HEK293T (cell line): ENCODE measurements around the gene AGAP3.

Experiments used
- CTCF ChIA-PET: fragments of 350-600 bp; formaldehyde crosslinking; extraction: SDS; loops from one replicate; lab custom pipeline; 2021; ENCODE audit warnings: antibody characterized with exemption, inconsistent platforms; lab: Yijun Ruan, JAX
- POLR2A ChIA-PET: fragments of 350-600 bp; formaldehyde crosslinking; extraction: SDS; loops from one replicate; lab custom pipeline; 2020; ENCODE audit warnings: antibody characterized with exemption, inconsistent platforms; lab: Yijun Ruan, JAX
- DNase-seq: peaks from one replicate; pipeline ENCODE4 v3.0.0; 2012; ENCODE audit warnings: mixed read lengths; ENCODE audit errors: extremely low spot score
- ARNT ChIP-seq: fragments of 450-650 bp; IDR thresholded peaks from 2 replicates; pipeline ENCODE4 v1.6.1; 2017; ENCODE audit warnings: mild to moderate bottlenecking
- BHLHE40 ChIP-seq: fragments of 450-650 bp; IDR thresholded peaks from 2 replicates; pipeline ENCODE4 v1.6.1; 2016; ENCODE audit warnings: mild to moderate bottlenecking, moderate library complexity, borderline replicate concordance
- CTBP1 ChIP-seq: fragments of 450-650 bp; IDR thresholded peaks from 2 replicates; pipeline ENCODE4 v1.6.1; 2016; ENCODE audit warnings: borderline replicate concordance
- ELF4 ChIP-seq: fragments of 450-650 bp; IDR thresholded peaks from 2 replicates; pipeline ENCODE4 v1.6.1; 2017; ENCODE audit warnings: antibody characterized with exemption
- FOXA1 ChIP-seq: fragments of 450-650 bp; IDR thresholded peaks from 2 replicates; pipeline ENCODE4 v1.6.1; 2016; ENCODE audit warnings: mild to moderate bottlenecking
- FOXK2 ChIP-seq: fragments of 450-650 bp; IDR thresholded peaks from 2 replicates; pipeline ENCODE4 v1.6.1; 2016; ENCODE audit warnings: mild to moderate bottlenecking
- FOXM1 ChIP-seq: fragments of 450-650 bp; IDR thresholded peaks from 2 replicates; pipeline ENCODE4 v1.6.1; 2017; ENCODE audit warnings: mild to moderate bottlenecking, borderline replicate concordance
- HDGF ChIP-seq: fragments of 450-650 bp; IDR thresholded peaks from 2 replicates; pipeline ENCODE4 v1.6.1; 2017; ENCODE audit warnings: antibody characterized with exemption, borderline replicate concordance
- L3MBTL2 ChIP-seq: fragments of 450-650 bp; conservative IDR thresholded peaks from 2 replicates; pipeline ENCODE4 v1.6.1; 2016; ENCODE audit warnings: mild to moderate bottlenecking
- LEF1 ChIP-seq: fragments of 450-650 bp; IDR thresholded peaks from 2 replicates; pipeline ENCODE4 v1.6.1; 2017; ENCODE audit warnings: mild to moderate bottlenecking, borderline replicate concordance
- NFRKB ChIP-seq: fragments of 450-650 bp; IDR thresholded peaks from 2 replicates; pipeline ENCODE4 v1.6.1; 2016; ENCODE audit warnings: mild to moderate bottlenecking, moderate library complexity
- PKNOX1 ChIP-seq: fragments of 450-650 bp; IDR thresholded peaks from 2 replicates; pipeline ENCODE4 v1.6.1; 2016
- SP1 ChIP-seq: fragments of 450-650 bp; IDR thresholded peaks from 2 replicates; pipeline ENCODE4 v1.6.1; 2017
- SUZ12 ChIP-seq: fragments of 450-650 bp; IDR thresholded peaks from 2 replicates; pipeline ENCODE4 v1.6.1; 2016; ENCODE audit warnings: mild to moderate bottlenecking
- TARDBP ChIP-seq: fragments of 450-650 bp; IDR thresholded peaks from 2 replicates; pipeline ENCODE4 v1.6.1; 2016
- ZNF384 ChIP-seq: fragments of 450-650 bp; IDR thresholded peaks from 2 replicates; pipeline ENCODE4 v1.6.1; 2016

The AGAP3 gene

GRCh38 chr7:151167197-151167961, 81.1 kb downstream of the AGAP3 start, which contains the start of gene GBX1:
TSS of gene GBX1 (minus strand) at chr7:151167694. CDS start at chr7:151167548, 146 bp downstream.
- peak; percentile 81 for DNase-seq
- TF ChIP-seq FOXM1 (peak; percentile 79), SP1 (no peak), LEF1 (0 out of 2 replicates have a peak, but pooled peaks have one; percentile 31), PKNOX1 (peak; percentile 71)
- ChIA-PET CTCF (interaction anchor here (0.6 to 3.9 kb wide), 15 partner anchors 9 to 205 kb away, joined by 3 to 30 read pairs (median 5); no protein-coding TSS in a partner anchor), POLR2A (interaction anchor here (0.8 to 2.9 kb wide), 8 partner anchors 10 to 82 kb away, joined by 3 to 17 read pairs (median 4); partner anchors contain the start of genes AGAP3 and CHPF2)

DNA sequence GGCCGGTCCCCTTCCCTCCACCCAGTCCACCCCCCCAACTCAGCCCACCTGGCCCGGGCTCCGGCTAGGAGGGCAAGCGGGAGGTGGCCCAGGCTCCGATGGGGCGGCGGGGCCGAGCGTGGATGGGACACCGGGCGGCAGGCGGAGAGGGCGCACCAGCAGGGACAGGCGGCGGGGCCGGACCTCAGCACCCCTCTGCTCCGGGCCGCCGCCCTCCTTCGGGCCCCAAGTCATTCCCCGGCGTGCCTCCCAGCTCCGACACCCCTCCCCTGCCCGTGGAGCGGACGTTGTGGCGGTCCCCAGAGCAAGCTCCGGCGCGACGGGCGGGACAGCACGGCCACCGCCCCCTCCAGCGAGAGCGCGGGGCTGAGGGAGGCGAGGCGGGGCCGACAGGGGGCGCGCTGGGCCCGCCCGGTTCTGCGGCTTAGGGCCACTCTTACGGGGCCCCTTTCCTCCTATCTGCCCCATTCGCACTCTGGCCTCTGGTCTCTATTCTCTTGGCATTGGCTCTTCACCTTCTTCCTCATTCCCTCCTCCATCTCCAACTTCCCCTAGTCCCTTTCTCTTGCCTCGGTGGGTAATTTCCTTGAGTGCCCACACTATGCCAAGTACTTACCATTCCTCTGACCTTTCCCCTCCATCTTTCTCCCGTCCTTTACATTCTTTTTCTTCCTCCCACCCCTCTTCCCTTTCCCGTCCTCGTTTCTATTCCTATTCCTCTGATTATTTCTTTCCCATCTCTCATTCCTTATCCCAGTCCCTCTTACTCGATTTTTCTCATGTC, 81.9 kb downstream of the AGAP3 start:
- TF ChIP-seq PKNOX1 (no peak), HDGF (0 out of 2 replicates have a peak, but pooled peaks have one; percentile 38), LEF1 (0 out of 2 replicates have a peak, but pooled peaks have one; percentile 11)
- ChIA-PET POLR2A (interaction anchor here (0.9 to 2.9 kb wide), 5 partner anchors 11 to 83 kb away, joined by 3 to 17 read pairs (median 3); partner anchors contain the start of genes AGAP3 and CHPF2), CTCF (interaction anchor here (0.6 to 3.9 kb wide), 12 partner anchors 9 to 206 kb away, joined by 3 to 30 read pairs (median 4); no protein-coding TSS in a partner anchor)
- peak; percentile 90 for DNase-seq

DNA sequence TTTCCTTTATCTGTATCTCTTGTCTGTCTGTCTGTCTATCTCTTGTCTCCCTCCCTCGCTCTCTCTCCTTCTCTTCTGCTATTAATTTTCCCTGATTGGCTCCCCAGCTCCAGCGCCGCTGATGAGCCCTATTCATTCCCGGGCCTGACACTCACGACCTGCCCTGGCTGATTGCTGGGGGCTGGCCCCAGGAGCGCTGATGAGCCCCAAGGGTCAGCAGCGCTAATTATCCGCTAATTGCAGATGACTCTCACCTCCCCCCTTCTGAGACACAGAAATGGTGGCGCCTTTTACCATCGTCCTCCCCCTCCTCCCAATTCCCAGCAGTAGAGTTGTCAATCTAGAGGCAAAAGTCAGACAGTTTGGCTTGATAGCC, 82.5 kb downstream of the AGAP3 start:
- no peak for DNase-seq

DNA sequence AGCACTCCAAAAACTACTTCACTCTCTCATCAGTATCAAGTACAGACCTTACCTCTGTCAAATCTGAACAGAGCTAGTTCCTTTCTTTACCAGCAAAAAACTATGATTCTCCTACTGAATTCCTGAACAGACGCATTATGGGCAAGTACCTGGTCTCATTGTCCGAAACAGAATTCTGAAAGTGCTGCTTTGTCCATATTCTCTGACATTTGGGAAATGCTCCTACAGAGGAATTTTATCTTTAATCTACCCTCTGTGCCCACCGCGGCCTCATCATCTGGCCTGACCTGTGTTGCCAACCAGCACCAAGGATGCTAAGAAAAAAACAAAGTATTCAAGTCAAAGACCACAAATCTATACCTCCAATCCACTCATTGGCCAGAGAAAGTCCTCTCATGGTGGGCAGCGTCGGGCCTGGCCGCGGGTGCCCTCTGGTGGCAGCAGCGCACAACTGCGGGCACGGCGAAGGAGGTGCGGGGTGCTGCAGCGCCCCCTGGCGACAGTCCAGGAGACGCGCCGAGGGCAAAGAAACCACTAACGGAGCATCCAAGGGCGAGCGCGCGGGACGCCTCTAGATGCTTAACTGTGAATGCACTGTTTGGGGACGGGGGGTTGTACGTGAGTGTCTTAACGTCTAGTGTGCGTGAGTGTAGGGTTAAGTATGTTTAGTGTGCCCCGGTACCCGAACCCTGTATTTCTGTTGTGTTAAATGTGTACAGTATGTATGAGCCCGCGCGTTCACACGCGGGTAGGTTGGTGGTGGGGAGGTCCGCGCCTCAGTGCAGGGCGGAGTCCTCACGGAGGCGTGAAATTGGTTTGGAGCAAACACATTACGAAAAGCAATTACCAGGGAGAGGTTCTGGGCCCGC, 86.2 kb downstream of the AGAP3 start:
- ChIA-PET CTCF (interaction anchor here (0.7 to 1.0 kb wide), 8 partner anchors 9 to 162 kb away, joined by 3 to 7 read pairs (median 4); no protein-coding TSS in a partner anchor), POLR2A (no interaction called here)
- TF ChIP-seq L3MBTL2 (no peak), FOXM1 (peak; percentile 66), TARDBP (no peak), FOXA1 (no peak), ARNT (peak; percentile 82; the same call in 1 of the 2 replicates)
- peak; percentile 97 for DNase-seq

More for the DNA sequence above, 82.5 kb downstream of the AGAP3 start:
- ChIA-PET POLR2A (interaction anchor here (1.0 to 2.9 kb wide), 5 partner anchors 12 to 83 kb away, joined by 3 to 17 read pairs (median 4); partner anchors contain the start of genes AGAP3 and CHPF2), CTCF (interaction anchor here (1.0 to 3.9 kb wide), 5 partner anchors 11 to 54 kb away, joined by 3 to 30 read pairs (median 8); no protein-coding TSS in a partner anchor)
- TF ChIP-seq HDGF, result no peak
- no peak for TF ChIP-seq SUZ12
- TF ChIP-seq CTBP1, result no peak

DNA sequence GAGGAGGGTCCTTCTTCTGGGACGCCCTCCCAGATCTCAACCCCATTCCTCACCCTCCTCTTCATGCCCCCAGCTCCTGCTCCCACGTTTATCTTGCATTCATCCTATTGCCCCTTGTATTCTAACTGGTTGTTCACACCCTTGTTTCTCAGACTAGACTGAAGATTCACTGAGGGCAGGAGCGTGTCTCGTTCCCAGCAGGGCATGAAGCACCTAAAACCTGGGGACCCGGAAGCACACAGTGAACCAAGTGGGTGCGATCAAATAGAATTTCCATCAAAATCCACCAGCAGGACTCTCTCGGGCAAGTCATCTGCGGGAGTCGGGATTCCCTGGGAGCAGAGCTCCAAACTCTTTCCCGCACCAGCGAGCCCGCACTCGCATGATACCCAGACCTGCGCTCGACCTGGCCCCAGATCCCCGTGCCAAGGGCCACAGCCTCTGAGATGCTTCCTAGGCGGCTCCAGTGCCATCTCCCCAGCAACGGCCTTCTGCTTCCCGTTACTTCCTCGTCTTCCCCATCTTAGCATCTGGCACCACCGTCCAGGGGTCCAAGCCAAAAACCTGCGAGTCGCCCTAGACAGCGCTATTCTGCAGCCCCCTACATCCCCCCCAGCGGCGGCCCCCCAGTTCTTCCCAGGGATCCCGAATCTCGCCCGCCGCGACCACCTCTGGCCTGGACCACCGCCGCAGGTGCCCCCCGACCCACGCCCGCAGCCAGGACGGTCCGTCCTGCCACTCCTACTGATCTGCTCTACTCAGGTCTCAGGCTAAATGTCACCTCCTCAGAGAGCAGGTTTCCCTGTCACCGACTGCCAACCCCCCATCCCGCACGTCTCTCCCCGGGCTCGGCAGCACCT, 87.3 kb downstream of the AGAP3 start:
- ChIA-PET POLR2A (no interaction called here), CTCF (no interaction called here)
- TF ChIP-seq BHLHE40 (no peak), ELF4 (no peak), ZNF384 (no peak), FOXA1 (no peak), SUZ12 (no peak), L3MBTL2 (no peak), ARNT (no peak), HDGF (no peak), TARDBP (no peak), NFRKB (no peak), FOXK2 (no peak)
- no peak for DNase-seq
